GM19324 (cell line): ENCODE measurements around the gene MORC4.

ENCODE experiments used
- ATAC-seq: cut with Tn5 transposase; IDR thresholded peaks from one replicate; pipeline ENCODE4 v1.9.1; 2021; ENCODE audit warnings: mild to moderate bottlenecking, moderate library complexity; ENCODE audit not compliant: unreplicated experiment, low FRiP score

MORC4 gene

DNA sequence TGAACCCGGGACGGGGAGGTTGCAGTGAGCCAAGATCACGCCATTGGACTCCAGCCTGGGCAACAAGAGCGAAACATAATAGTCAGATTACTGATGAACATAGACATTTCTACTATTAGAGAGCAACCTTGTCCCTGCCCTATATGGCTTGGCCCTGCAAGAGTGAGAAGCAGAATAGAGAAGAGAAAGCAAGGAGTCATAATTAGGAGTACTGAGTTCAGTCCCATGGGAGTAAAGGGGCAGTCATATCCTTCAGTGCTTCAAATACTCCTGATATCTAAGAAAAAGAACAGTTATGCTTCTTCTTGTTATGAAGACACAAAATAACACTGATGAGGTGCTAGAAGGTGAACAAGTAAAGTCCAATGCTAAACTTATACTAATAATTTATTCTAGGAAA is 46.0 kb downstream of the MORC4 start:
- no peak for ATAC-seq

DNA sequence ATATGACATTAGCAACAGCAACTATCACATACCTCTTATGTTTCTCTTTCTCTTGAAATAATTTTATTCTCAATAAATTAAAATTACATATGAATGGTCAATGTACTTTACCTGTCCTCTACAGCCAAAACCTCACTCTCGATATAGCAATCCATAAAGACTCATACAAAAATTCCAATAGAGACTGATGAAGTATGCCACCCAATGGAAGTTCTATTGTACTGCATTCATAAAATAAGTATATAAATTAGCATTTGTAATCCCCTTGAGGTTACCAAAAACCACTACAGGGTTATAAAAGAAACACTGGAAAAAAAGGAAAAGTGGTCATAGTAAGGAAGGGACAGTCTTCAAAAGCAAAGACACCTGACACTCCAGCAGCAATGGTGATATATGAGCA is 47.0 kb downstream of the MORC4 start:
- no peak for ATAC-seq

DNA sequence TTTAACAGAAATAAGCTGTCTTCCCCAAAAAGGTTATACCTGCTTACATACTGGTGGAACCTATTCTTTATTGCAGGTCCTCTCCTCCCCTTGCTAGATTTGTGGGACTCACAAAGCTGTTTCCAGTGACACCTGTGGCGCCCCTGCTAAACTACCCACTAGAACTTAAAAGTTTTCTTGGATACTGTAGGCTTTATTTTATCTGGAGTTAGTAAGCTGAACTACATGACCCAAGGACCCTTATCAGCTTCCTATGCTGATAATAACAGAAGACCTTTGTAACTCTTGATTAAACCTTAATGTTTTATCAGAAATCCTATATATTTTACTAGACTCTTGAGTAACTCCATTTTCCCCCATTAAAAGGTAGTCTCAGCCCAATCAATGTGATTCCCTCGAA is 47.5 kb downstream of the MORC4 start:
- no peak for ATAC-seq

DNA sequence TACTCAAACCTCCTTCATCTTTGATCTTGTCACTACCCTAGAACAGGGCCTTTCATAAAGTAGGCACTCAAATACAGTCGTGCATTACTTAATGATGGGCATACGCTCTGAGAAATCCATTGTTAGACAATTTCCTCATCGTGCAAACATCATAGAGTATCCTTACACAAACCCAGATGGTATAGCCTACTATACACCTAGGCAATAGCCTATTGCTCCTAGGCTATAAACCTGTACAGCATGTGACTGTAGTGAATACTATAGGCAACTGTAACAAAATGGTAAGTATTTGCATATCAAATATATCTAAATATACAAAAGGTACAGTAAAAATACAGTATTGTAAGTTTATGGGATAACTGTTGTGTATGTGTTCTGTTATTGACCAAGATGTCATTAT is 47.9 kb downstream of the MORC4 start:
- ATAC-seq = no peak

DNA sequence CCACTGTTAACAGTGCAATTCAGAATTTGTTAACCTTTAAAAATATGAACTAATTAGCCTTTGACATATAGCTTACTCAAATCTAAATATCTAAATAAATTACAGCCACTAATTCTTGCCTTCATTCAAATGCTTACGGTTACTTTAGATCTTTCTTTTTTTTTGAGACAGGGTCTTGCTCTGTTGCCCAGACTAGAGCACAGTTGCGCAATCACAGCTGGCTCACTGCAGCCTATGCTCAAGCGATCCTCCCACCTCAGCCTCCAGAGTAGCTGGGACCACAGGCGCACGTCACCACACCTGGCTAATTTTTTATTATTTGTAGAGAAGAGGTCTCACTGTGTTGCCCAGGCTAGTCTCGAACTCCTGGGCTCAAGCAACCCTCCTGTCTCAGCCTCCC is 48.8 kb downstream of the MORC4 start:
- ATAC-seq = no peak

DNA sequence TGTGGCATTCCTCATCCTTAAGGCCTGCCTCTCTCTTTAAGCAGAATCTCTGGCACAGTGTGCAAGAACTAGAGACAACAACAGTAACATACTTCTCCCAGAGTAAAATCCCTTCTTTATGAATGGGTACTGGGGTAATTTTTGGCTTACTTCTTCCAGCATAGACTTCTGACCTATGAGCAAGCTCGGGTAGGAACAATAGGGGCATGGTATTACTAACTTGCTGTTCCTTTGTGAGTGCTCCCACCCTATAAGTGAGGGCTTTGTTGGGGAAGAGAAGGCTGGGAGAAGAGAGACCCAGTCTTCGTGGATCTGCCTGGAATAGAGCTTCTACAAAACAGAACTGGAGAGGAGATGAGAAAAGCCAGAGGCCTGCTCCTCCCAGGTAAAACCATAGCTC is 49.6 kb downstream of the MORC4 start:
- ATAC-seq = no peak

DNA sequence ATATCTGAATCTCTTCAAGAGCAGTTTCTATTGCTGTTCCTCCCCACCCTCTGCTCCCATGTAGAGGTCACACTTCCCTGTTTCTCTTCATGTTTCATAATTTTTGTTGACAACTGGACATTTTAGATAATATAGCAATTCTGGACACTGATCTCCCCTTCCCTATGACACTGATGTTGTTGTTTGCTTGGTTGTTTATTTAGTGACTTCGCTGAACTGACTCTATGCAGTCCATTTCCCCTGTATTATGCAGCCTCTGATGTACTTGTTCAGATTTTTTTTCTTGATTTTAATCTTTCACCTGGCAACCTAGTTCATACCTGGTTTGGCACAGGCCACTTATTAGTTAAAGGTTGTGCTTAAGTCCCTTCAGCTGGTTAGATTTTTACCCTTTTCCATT is 50.6 kb downstream of the MORC4 start:
- no peak for ATAC-seq

DNA sequence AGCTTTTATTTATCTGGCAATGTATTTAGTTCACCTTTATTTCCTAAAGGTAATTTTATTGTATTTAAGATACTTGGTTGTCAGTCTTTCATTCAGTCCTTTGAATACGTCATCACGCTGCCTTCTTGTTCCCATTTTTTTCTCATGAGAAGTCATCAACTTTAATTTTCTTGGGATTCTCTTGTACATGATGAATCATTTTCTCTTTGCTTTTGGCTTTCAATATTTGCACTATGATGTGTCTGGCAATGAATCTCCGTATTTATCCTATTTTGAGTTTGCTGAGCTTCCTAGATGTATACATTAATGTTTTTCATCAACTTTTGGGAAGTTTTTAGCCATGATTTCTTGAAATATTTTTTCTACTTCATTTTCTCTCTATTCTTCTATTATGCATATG is 51.4 kb downstream of the MORC4 start:
- no peak for ATAC-seq

DNA sequence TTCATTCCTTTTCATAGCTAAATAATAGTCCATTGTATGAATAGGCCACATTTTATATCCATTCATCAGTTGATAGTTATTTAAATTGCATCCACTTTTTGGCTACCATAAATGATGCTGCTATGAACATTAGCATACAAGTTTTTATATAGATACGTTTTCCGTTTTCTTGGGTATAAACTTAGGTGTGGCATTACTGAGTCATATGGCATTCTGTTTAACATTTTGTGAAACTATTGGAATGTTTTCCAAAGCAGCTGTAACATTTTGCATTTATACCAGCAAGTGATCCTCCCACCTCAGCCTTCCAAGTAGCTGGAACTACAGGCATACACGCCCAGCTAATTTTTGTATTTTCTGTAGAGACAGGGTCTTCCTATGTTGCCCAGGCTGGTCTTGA is 53.5 kb downstream of the MORC4 start:
- no peak for ATAC-seq

DNA sequence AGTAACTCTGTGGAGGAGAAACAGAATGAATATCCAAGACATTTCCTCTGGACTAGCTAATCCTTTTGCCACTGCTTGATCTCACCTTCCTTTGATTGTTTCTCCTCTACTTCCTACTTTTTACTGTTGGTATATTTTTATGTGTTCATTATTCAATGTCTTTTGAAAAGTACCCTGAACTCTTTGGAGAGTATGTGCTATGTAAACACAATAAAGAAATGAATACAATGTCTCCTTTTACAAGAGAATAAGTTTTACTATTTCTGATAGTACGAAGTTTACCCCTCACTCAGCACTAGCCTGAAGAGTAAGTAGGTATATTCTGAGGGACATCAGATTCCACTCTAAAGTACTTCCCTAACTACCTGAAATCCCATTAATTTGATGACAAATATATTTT is 59.9 kb downstream of the MORC4 start:
- ATAC-seq = no peak

DNA sequence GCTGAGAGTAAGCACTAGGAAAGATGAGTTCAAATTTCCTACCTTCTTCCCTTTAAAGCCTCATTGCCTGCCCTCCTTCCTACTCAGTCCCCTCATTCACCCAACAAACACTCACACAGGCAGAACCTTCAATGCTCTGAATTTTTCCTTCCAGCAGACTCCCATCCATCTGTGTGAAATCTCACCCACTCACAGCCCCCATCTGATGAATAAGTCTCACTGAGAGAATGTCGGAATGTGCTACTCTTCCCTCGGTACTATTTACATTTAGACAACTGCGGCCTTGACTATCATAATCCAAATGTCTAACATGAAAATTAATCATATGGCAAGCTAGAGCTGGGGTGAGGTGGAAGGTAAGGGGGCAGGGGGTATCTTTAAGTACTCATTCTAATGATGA is 60.4 kb downstream of the MORC4 start:
- no peak for ATAC-seq

DNA sequence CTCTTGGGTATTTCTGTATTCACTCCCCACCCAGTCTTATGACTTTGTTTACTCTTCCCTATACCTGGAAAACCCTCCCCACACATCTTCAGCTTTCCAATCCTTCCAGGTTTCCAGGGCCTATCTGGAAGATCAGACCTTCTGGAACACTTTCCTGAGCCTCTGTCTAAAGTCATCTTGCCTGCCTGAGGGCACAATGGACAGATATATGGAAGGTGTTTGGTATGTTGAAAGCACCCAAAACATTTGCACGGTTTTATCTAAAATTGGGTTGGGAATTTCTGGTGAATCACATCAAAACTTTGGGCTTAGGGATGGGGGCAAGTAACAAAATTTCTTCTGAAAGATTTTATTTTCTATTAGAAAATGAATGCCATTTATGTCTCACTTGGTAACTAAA is 63.8 kb downstream of the MORC4 start:
- no peak for ATAC-seq

DNA sequence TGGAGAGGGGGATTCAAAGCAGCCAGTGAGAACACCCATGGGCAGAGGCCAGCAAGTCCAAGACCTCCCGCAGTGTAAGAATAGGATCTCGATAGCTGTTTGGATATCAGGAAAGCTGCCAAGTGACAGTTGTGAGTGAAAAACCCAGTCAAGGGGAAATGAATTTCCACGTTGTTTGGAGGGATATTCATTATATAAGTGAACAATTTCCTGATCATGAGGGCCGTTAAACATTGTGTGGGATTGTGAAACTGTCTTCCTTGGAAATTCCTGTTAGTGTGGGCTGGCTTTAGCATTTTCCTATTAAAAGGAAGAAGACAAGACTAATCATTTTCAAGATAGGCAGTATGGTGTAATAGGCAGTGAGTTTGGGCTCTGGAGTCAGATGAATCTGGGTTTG is 64.8 kb downstream of the MORC4 start:
- ATAC-seq = no peak

DNA sequence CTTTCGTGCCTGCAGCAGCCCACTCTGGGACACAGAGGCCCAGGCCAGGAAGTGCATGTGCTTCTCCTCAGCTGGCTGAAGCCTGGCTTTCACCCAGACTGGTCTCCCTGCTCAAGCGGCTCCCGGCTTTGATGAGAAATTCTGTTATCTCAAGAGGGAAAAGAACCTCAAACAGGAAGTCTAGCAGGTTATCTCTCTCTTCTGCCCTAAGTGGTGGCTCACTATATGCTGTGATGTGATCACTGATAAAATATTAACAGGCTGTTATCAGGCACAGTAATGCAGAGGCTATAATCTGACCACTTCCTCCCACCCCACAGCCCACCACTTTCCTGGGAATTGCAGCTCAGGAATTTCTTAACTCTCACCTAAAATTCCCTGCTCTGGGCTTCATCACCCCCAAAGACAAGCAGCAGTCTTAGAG is 66.5 kb downstream of the MORC4 start:
- no peak for ATAC-seq

DNA sequence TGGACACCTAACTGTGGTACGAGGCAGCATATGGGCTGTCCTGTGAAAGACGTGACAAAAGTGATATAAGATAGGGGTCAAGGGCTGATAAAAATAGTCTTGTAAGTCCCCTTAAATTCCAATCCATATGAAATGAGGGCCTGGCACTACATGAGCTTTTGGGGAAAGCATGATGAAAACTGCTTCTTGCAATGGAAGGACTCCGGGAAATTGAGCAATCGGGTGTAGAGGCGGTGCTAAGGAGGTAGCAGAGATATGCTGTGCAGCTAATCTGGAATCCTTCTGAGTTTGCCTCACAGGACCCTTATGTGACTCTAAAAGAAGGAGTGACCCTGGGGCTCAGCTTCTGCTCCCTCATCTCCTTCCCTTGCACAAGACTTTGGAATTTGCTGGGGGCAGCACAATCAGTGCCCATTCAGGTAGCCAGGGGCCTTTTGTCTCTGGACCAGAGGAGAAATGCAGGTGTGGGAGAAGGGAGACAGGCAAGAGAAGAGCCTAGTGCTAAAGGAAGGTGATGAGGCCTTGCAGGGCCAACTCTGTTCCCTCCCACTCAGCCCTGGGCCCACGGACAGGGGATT is 67.0 kb downstream of the MORC4 start:
- ATAC-seq = no peak

DNA sequence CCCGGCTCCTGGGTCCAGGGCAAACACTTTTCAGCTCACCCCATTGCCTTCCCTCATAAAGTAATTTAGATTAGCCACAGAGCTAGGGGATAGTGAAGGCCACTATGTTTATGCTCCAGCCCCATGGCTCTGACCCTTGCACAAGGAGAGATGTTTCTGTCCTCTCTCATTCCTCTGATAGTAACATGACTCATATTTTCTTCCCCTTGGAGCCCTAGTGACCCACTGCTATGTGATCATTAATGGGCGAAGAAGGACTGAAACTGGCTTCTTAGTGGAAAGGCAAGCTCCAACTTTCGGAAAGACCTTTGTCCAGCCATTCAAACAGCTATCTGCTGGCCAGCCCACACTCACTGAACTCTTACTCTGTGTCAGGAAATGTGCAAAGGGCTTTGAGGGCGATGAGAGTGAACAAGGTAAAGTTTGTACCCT is 67.5 kb downstream of the MORC4 start:
- no peak for ATAC-seq

DNA sequence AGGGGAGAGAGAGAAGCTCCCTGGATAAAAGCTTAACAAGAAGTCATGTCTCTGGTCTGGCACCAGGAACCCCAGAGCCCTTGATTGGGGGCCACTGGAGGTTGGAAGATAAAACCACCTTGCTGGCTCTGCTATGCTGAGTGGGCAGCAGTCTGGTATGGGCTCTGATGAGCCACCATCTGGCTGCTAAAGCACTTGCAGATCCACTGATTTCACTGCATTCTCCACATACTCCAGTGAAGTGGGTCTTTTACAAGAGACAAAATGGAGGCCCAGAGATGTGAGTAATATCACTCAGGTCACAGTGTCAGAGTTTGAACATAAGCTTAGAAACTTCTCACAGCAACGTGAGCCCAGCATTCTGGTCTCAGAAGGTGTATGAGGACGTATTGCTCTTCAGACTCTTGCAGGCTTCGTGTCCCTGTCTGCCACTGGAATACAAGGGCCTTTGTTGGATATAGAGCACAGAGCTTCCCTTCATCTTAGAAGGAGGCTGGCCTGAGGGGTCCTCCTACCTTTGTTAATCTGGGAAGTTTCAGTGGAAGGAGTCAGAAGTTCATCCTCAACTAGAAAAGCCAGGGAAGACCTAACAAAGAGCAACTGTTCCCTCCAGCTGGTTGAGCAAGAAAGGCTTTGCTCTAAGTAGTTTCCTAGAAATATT is 68.1 kb downstream of the MORC4 start:
- ATAC-seq = no peak

DNA sequence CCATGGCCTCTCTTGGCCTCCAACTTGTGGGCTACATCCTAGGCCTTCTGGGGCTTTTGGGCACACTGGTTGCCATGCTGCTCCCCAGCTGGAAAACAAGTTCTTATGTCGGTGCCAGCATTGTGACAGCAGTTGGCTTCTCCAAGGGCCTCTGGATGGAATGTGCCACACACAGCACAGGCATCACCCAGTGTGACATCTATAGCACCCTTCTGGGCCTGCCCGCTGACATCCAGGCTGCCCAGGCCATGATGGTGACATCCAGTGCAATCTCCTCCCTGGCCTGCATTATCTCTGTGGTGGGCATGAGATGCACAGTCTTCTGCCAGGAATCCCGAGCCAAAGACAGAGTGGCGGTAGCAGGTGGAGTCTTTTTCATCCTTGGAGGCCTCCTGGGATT is 71.8 kb downstream of the MORC4 start:
- no peak for ATAC-seq

DNA sequence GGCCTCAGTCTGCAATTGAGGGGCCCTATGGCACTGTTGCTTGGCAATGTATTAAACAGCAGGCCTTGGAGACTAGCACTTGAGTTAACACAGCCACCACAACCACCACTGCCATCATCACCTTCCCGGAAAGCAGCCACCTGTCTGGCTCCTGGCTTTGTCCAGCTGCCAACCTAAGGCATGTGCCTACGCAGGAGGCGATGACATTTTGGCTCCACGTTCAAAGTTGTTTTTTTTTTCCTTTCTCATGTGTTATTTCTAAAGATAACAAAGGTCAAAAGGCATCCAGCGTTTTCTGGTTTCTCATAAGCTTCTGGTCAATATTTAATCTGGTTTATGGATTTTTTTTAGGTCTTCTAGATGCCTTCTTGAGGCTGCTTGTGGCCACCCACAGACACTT is 72.3 kb downstream of the MORC4 start:
- no peak for ATAC-seq

DNA sequence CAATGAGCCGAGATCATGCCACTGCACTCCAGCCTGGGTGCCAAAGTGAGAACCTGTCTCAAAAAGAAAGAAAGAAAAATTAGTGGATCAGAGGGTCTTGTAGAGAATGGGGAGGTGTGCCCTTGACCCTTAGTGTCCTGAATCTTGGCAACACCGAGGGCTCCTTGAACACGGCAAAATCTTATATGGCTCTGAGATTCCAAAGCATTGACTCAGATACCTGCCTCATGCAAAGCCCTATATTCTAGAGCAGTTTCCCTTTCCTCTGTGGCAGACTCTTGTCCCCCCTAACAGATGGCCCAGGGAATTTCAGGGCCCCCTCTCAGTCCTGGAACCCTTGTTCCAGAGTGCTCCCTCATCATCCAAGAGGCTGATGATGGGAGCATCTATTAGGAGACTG is 73.0 kb downstream of the MORC4 start:
- no peak for ATAC-seq

DNA sequence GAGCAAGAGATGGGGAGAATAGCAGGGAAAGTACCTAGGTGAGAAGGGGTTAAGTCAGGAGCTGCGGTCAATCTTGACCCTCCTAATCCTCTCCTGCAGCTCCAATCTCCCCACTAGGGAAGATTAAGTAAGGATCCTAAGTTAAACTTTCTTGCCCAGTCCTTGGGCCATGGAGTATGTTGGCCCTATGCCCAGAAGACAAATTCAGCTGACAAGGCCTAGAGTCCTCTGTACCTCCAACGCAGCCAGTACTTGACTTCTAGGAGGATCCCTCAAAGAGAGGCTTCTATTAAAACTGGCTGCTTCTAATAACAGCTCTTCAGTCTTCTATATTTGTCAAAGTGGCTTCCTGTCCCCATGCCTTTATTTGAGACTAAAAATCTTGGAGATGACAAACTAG is 78.4 kb downstream of the MORC4 start:
- no peak for ATAC-seq

DNA sequence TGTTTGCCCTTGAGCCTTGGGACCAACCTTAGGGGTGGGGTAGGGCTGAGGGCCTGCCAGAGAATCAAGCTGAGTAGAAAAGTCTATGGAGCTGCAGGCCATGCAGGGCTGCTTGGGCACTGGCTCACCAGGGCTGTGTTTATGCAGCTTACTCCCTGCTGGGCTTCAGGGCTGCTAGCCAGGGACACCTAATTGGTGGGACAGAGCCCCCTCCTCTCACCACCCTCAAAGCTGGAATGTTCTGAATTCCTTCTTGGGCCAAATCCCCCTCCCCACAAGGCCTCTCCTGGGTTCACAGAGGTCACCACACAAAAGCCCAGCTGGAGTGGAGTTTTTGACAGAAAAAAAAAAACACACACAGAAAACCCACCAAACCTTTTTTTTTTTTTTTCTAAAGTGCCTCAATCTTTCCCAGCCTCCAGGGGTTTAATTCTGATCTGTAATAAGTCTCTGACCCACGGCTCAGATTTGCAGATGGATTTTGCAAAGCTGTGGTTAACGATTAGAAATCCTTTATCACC is 80.0 kb downstream of the MORC4 start, which contains the start of gene CLDN2:
Gene CLDN2, plus strand, starts transcription at position 471 of the 521 bp plus-strand sequence. CDS start 7,827 bp downstream, outside the sequence.
- ATAC-seq = no peak
